ENCODE data around the gene KCNIP4. TPM values are rescaled to one million over a fixed set of nuclear protein-coding genes. Genes with fewer than 3 reads are reported as not detected.

The KCNIP4 gene
- total RNA-seq, 6 experiments from 2014 or later = not detected

DNA sequence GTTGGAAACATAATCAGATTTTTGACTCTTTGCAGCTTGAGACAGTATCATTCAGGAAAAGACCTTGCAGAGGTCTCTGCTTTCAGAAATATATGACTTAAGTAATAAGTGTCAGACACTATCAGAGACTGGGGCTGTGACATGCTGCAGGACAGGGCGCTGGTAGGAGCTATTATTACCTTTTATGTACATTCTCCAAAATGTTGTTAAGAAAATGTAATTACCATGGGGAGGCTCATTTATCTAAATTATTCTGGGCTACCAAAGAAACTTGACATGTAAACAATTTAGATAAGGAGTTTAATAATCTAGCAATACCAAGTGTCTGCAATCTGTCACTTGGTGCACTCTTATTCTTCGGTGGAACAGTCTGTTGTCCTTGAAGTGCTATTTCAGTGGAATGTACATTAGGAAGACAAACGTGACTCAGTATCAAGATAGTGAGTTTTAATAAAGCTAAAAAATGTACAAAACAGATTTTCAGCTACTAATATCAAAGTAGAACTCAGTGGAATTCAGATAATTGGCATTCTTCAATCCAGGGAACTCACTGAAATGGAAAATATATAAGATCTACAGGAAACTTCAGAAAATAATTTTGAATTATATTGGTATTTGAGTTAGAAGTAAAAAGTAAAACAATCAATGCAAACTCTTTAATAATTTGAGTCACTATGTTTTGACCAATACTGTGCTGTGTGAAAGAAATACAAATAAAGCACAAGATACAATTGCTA is 214.5 kb downstream of the KCNIP4 start:
- no peaks in the 10 kb centered on the region for H3K36me3 ChIP-seq
- no peak for ATAC-seq
- TF ChIP-seq POLR2A (IDR thresholded peaks at IDR 0.05) = no peak
- TF ChIP-seq, protein P1, sequence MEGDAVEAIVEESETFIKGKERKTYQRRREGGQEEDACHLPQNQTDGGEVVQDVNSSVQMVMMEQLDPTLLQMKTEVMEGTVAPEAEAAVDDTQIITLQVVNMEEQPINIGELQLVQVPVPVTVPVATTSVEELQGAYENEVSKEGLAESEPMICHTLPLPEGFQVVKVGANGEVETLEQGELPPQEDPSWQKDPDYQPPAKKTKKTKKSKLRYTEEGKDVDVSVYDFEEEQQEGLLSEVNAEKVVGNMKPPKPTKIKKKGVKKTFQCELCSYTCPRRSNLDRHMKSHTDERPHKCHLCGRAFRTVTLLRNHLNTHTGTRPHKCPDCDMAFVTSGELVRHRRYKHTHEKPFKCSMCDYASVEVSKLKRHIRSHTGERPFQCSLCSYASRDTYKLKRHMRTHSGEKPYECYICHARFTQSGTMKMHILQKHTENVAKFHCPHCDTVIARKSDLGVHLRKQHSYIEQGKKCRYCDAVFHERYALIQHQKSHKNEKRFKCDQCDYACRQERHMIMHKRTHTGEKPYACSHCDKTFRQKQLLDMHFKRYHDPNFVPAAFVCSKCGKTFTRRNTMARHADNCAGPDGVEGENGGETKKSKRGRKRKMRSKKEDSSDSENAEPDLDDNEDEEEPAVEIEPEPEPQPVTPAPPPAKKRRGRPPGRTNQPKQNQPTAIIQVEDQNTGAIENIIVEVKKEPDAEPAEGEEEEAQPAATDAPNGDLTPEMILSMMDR (IDR thresholded peaks at IDR 0.05) = no peak
- no peaks in the 10 kb centered on the region for H3K27me3 ChIP-seq
- H3K4me1 ChIP-seq = no peaks in the 10 kb centered on the region
- DNase-seq = no peak
- WGBS (ENCODE audit: insufficient coverage, low coverage, low lambda C conversion rate, missing lambda C conversion rate) = 24% methylated on average over 3 of the region's 3 CpGs
- no peak overlapping the region for H3K4me3 ChIP-seq
- H3K9me3 ChIP-seq = no peaks in the 10 kb centered on the region
- intact Hi-C loops (cut with DNase I) = no loop called here
- no peak overlapping the region for H3K27ac ChIP-seq

DNA sequence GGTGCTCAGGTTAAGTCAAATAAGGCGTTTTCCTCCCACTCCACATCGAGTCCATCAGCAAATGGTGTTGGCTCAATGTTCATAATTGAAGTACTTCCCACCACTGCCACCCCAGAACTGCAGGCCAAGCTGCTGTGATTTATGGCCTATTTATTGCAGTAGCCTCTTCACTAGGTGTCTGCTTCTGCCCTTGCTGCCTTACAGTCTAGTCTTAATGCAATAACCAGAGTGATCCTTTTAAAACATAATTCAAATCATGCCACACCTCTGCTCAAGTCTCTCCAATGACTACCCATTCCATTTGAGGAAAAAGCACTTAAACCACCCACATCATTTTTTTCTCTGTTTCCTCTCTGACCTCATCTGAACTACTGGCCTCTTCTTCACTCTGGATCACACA is 220.3 kb downstream of the KCNIP4 start:
- WGBS (ENCODE audit: insufficient coverage, low coverage, low lambda C conversion rate, missing lambda C conversion rate) = 41% methylated on average over 2 of the region's 2 CpGs
- H3K27ac ChIP-seq = no peak overlapping the region
- ATAC-seq = no peak
- TF ChIP-seq, protein P1 (IDR thresholded peaks at IDR 0.05) = no peak
- TF ChIP-seq POLR2A (IDR thresholded peaks at IDR 0.05) = no peak
- intact Hi-C loops (cut with DNase I) = no loop called here
- no peaks in the 10 kb centered on the region for H3K9me3 ChIP-seq
- H3K36me3 ChIP-seq = no peaks in the 10 kb centered on the region
- no peak overlapping the region for H3K4me3 ChIP-seq
- H3K27me3 ChIP-seq = no peaks in the 10 kb centered on the region
- no peaks in the 10 kb centered on the region for H3K4me1 ChIP-seq
- DNase-seq = no peak

DNA sequence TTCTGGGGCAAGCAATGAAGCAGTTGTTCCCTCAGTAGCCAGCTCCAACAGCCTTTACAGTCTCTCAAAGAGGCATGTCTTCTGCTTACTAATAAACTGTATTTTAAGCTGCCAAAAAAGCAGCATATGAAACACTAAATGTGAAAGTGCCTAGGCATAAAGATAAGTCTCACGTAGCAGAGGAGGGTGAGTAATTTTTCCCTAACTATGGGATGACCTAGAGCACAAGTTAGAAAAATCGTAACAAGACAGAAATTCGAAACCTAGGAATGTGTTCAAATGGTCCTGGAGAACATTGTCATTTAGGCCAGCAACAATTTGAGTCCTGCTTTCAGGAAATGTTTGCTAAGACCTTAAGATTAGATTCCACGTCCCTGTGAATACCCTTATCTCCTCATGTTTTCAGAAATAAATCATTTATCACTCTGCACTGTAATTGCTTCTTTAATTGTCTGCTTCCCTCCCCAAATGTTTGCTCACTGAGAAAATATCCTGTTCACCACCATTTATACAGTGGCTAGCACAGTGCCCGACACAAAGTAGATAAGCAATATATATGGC is 222.2 kb downstream of the KCNIP4 start:
- H3K27ac ChIP-seq = no peak overlapping the region
- no peaks in the 10 kb centered on the region for H3K4me1 ChIP-seq
- DNase-seq (no peak), ATAC-seq (peak in 3 of 4 donors; percentile 27 to 75 (median 62))
- no peaks in the 10 kb centered on the region for H3K36me3 ChIP-seq
- intact Hi-C loops (cut with DNase I) = no loop called here
- no peak overlapping the region for H3K4me3 ChIP-seq
- WGBS (ENCODE audit: insufficient coverage, low coverage, low lambda C conversion rate, missing lambda C conversion rate) = 17% methylated on average over 5 of the region's 5 CpGs
- TF ChIP-seq, protein P1 (IDR thresholded peaks at IDR 0.05) = no peak
- TF ChIP-seq POLR2A (IDR thresholded peaks at IDR 0.05) = no peak
- no peaks in the 10 kb centered on the region for H3K9me3 ChIP-seq
- H3K27me3 ChIP-seq = no peaks in the 10 kb centered on the region

DNA sequence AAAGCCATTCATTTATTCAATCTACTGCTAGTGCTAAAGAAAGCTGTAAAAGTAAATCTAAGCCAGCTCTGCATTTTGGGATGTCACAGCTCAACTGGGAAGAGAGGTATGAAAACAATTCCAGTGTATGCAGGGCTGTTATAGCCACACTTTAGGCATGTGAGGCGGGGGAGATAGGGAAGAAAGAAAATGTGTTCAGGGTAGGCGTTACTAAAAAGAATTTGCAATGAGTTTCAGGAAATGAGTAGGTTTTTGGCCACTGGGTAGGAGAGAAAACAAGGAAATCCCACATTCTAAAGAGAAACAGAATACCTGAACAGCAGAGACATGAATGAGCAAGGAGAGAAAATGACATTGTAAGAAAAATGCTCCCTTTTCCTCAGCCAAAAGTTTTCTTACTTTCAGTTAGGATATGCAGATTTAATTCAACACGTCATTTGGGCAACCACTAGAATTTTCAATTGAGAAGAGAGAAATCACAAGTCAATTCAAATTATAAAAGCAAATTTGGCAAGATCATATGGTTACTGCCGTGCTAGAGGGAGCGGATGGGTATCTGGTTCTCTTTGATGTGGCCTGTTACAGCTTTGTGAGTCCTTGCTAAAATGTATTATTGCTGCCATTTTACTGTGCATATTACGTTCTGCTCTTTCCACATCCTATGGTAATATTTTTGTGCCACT is 226.3 kb downstream of the KCNIP4 start:
- Histone ChIP-seq H3K4me3 (no peak overlapping the region), H3K27me3 (no peaks in the 10 kb centered on the region), H3K27ac (no peak overlapping the region), H3K36me3 (no peaks in the 10 kb centered on the region), H3K4me1 (no peaks in the 10 kb centered on the region), H3K9me3 (no peaks in the 10 kb centered on the region)
- ATAC-seq (no peak), DNase-seq (no peak)
- WGBS (ENCODE audit: insufficient coverage, low coverage, low lambda C conversion rate, missing lambda C conversion rate) = 56% methylated on average over 6 of the region's 6 CpGs
- no peak for TF ChIP-seq POLR2A (IDR thresholded peaks at IDR 0.05)
- TF ChIP-seq, protein P1 (IDR thresholded peaks at IDR 0.05) = no peak
- intact Hi-C loops (cut with DNase I) = no loop called here
